Left lung (tissue), 10 donors: ENCODE measurements around the gene DDX25. TPM values are rescaled to one million over a fixed set of nuclear protein-coding genes. Genes with fewer than 3 reads are reported as not detected.

ENCODE experiments used
- ATAC-seq: fragments of 200-7000 bp; cut with Tn5 transposase; one replicate; pipeline ENCODE4 v1.9.1; 2020; ENCODE audit warnings: moderate library complexity
- DNase-seq, 4 donors: peaks; one replicate each; pipeline ENCODE4 v3.0.0-alpha.2; 2013 to 2020
- H3K27ac ChIP-seq, 2 donors: fragments of 200-600 bp; sonication (generic) in 1 of 2; one replicate each; pipeline versions ENCODE4 v1.5.0 to v1.8.0; 2020 to 2021
- H3K27me3 ChIP-seq, 2 donors: fragments of 200-600 bp; sonication (generic) in 1 of 2; one replicate each; pipeline versions ENCODE4 v1.5.0 to v1.8.0; 2020 to 2021
- H3K36me3 ChIP-seq, 2 donors: fragments of 200-600 bp; sonication (generic) in 1 of 2; one replicate each; pipeline versions ENCODE4 v1.5.0 to v1.8.0; 2020 to 2021
- H3K4me1 ChIP-seq, 2 donors: fragments of 200-600 bp; one replicate each; pipeline ENCODE4 v1.8.0; 2021
- H3K4me3 ChIP-seq, 2 donors: fragments of 200-600 bp; sonication (generic) in 1 of 2; one replicate each; pipeline versions ENCODE4 v1.5.0 to v1.8.0; 2020 to 2021; ENCODE audit warnings: mild to moderate bottlenecking in 1 of 2
- H3K9me3 ChIP-seq, 2 donors: fragments of 200-600 bp; sonication (generic) in 1 of 2; one replicate each; pipeline versions ENCODE4 v1.5.0 to v1.8.0; 2020 to 2021
- CTCF ChIP-seq, 2 donors: fragments of 200-600 bp; sonication (generic) in 1 of 2; IDR thresholded peaks; one replicate each; pipeline versions ENCODE4 v1.5.0 to v1.8.0; 2021; ENCODE audit warnings: antibody characterized with exemption in 2 of 2
- intact Hi-C, 2 donors: fragments of 100-400 bp; cut with DNase I; formaldehyde crosslinking; loops; one replicate each; pipeline versions ENCODE4 v1.11.2 to v1.14.2; 2022
- polyA plus RNA-seq, 6 donors: library from polyadenylated mRNA; unstranded; fragments of 120-200 nt; gene quantifications; one replicate each; pipeline ENCODE4 v1.2.1, GENCODE V29; 2013; ENCODE audit not compliant: insufficient read length in 6 of 6
- total RNA-seq, 2 donors: library from RNA; stranded (reverse); fragmentation: NEBNext Ultra II Directional; extraction: Animal tissue kit (Norgen Biotek cat#: 25700); gene quantifications; one replicate each; pipeline ENCODE4 v1.2.1, GENCODE V29; 2021
- donor health status: DM: no; HTN: yes; CAD: no.
- donor health status: DM: no; HTN: no; CAD: no.

DDX25 gene
- total and polyA plus RNA-seq, 8 donors: 0.47 to 2.5 (median 2.0) TPM; not detected in 1

GRCh38 chr11:125954945-125955640 lies 50.8 kb downstream of the DDX25 start:
- no peaks in the 10 kb centered on the region for H3K27me3 ChIP-seq

GRCh38 chr11:125955856-125956255 lies 51.5 kb downstream of the DDX25 start:
- no peak for TF ChIP-seq CTCF (IDR thresholded peaks at IDR 0.05)
- H3K27ac ChIP-seq: no peak overlapping the region
- intact Hi-C loops: no loop called here

More at GRCh38 chr11:125954945-125955640, 50.8 kb downstream of the DDX25 start:
- no peaks in the 10 kb centered on the region for H3K9me3 ChIP-seq
- DNase-seq (peak in 1 of 4 donors; percentile 47), ATAC-seq (no peak)
- H3K36me3 ChIP-seq: no peaks in the 10 kb centered on the region
- no peak for TF ChIP-seq CTCF (IDR thresholded peaks at IDR 0.05)
- H3K4me3 ChIP-seq: no peak overlapping the region
- no peak overlapping the region for H3K27ac ChIP-seq
- peaks cover 0 to 5% of the 10 kb centered on the region in 2 donors for H3K4me1 ChIP-seq
- intact Hi-C loops: no loop called here

GRCh38 chr11:125956391-125957134 lies 52.3 kb downstream of the DDX25 start:
- peak; percentile 30 for ATAC-seq
- H3K27ac ChIP-seq: no peak overlapping the region

More at GRCh38 chr11:125955856-125956255, 51.5 kb downstream of the DDX25 start:
- Histone ChIP-seq H3K4me3 (no peak overlapping the region), H3K4me1 (peaks cover 0 to 5% of the 10 kb centered on the region in 2 donors), H3K27me3 (no peaks in the 10 kb centered on the region), H3K36me3 (no peaks in the 10 kb centered on the region), H3K9me3 (no peaks in the 10 kb centered on the region)
- no peak for DNase-seq
- no peak for ATAC-seq

GRCh38 chr11:125957618-125958332 lies 53.5 kb downstream of the DDX25 start:
- DNase-seq (no peak), ATAC-seq (no peak)
- Histone ChIP-seq H3K9me3 (peaks cover 0 to 7% of the 10 kb centered on the region in 2 donors), H3K36me3 (no peaks in the 10 kb centered on the region), H3K4me3 (no peak overlapping the region), H3K4me1 (peaks cover 0 to 2% of the 10 kb centered on the region in 2 donors), H3K27me3 (no peaks in the 10 kb centered on the region), H3K27ac (no peak overlapping the region)
- TF ChIP-seq CTCF (IDR thresholded peaks at IDR 0.05): no peak
- intact Hi-C loops: no loop called here

More at GRCh38 chr11:125956391-125957134, 52.3 kb downstream of the DDX25 start:
- H3K9me3 ChIP-seq: no peaks in the 10 kb centered on the region
- no peak for TF ChIP-seq CTCF (IDR thresholded peaks at IDR 0.05)
- H3K4me1 ChIP-seq: peaks cover 0 to 5% of the 10 kb centered on the region in 2 donors
- H3K27me3 ChIP-seq: no peaks in the 10 kb centered on the region
- peak in 1 of 4 donors; percentile 46 for DNase-seq
- H3K4me3 ChIP-seq: no peak overlapping the region
- intact Hi-C loops: no loop called here
- no peaks in the 10 kb centered on the region for H3K36me3 ChIP-seq
